Breast epithelium (tissue), 3 donors: Measurements from ENCODE around the gene SEC14L1.

Experiments
- CTCF ChIP-seq, 3 donors: fragments of 450-650 bp; IDR thresholded peaks; one replicate each; pipeline ENCODE4 v1.5.1; 2016 to 2017; ENCODE audit warnings: antibody characterized with exemption in 3 of 3, mild to moderate bottlenecking in 3 of 3, moderate library complexity in 3 of 3
- POLR2AphosphoS5 ChIP-seq, 3 donors: sonication (generic); formaldehyde crosslinking; IDR thresholded peaks; one replicate each; pipeline ENCODE4 v1.6.1; 2017; ENCODE audit warnings: antibody characterized with exemption in 3 of 3

GRCh38 chr17:77210331-77210730, 69.6 kb downstream of the SEC14L1 start:
- TF ChIP-seq CTCF (IDR thresholded peaks at IDR 0.05) (no peak), POLR2AphosphoS5 (IDR thresholded peaks at IDR 0.05) (no peak)
